Measurements from ENCODE around the gene TNFRSF1B. TPM values are rescaled to one million over a fixed set of nuclear protein-coding genes. Genes with fewer than 3 reads are reported as not detected.

TNFRSF1B gene
- total RNA-seq, 1 donor from 2014 or later: 3.3 TPM

DNA sequence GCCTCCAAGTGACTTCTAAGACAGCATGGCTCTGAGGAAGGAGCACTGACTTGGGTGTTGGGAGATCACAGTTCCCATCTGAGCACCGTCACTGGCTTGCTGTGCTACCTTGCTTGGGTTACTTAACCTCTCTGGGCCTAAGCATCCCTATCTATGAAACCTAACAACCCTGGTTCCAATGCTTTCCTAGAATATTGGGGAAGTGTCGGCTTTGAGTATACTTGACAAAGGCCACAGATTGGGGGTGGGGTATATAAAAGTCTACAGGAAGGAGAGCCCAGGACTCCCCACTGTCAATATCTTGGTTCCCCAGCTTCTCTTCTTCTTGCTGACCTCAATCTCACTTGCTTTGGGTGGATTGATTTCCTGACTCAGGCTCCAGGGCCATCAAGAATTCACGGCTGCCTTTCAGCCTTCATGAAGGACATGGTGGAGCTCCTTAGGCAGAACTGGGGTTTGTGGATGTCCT lies 6.3 kb downstream of the TNFRSF1B start:
- H3K4me3 Mint-ChIP-seq: no peak overlapping the region
- H3K36me3 Mint-ChIP-seq: no peaks in the 10 kb centered on the region
- no peak overlapping the region for H3K27ac Mint-ChIP-seq
- H3K9me3 Mint-ChIP-seq: no peaks in the 10 kb centered on the region
- DNase-seq (ENCODE audit: extremely low spot score, unreplicated experiment): no peak
- peaks cover 26% of the 10 kb centered on the region for H3K27me3 Mint-ChIP-seq
- no peak for TF ChIP-seq CTCF (conservative IDR thresholded peaks at IDR 0.05)
- H3K4me1 Mint-ChIP-seq (ENCODE audit: unreplicated experiment): peaks cover 19% of the 10 kb centered on the region

DNA sequence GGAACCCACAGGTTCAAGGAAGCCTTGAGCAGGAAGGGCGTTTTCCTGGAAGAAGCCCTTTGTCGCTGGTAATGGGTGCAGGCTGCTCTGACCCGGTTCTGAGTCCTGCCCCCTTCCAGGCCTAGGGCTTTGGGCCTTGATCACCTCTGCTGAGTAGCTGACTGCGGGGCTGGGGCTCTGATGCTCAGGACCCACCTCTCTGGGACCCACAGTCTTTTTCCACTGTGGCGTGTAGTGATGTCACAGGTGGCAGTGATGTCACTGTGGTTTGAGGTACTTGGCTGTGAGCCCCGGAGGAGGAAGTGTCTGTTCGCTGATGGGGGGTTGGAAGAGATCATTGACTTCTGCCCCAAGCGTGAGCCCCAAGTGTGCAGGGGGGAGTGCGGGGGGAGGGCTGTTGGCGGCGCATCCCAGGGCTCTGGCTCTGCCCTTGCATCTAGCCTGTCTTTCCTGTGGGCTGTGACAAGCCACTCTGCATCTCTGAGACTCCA lies 6.9 kb downstream of the TNFRSF1B start:
- H3K4me1 Mint-ChIP-seq (ENCODE audit: unreplicated experiment): peaks cover 23% of the 10 kb centered on the region
- TF ChIP-seq CTCF (conservative IDR thresholded peaks at IDR 0.05): no peak
- no peak overlapping the region for H3K27ac Mint-ChIP-seq
- no peaks in the 10 kb centered on the region for H3K36me3 Mint-ChIP-seq
- no peaks in the 10 kb centered on the region for H3K9me3 Mint-ChIP-seq
- H3K27me3 Mint-ChIP-seq: peaks cover 28% of the 10 kb centered on the region
- DNase-seq (ENCODE audit: extremely low spot score, unreplicated experiment): no peak
- H3K4me3 Mint-ChIP-seq: no peak overlapping the region

DNA sequence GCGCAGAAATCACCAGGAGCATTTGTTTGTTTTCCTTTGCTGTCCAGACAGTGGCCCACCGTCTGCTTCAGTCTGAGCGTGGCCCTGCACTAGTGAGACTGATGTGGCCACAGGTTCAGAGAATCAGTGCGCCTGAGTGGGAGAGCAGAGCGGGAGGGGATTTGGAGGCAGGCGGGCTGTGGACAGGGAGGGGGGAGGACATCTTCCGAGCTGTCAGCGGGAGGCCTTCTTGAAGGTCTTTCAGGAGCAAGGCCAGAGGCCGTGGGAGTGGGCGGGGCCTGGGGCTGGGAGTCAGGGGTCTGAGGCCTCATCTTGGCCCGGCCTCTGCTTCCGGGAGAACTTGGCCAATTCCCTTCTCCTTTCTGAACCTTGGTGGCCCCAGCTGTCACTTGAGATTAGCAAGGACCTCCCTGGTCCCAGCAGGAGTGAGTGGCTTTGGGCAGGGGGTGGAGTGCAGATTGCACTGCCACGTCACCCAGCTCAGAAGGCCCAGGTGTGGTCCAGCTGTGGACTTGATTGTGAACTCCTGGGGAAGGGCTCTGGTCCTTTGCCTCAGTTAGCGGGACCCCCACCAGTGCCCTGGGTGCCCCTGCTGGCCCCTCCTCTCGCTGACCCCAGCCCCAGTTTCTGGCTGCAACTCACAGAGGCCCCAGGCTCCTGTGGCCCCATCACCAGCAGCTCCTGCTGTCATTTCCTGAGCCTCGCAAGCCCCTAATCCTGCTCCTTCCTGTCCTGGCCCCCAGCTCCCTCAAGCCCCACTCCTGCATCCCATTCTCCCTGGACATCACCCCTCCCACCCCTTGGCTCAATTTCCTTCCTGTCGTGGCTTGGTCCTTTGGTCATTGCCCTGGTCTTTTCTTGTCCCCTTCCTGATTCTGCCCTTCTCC lies 8.4 kb downstream of the TNFRSF1B start:
- no peak overlapping the region for H3K4me3 Mint-ChIP-seq
- peaks cover 18% of the 10 kb centered on the region for H3K4me1 Mint-ChIP-seq (ENCODE audit: unreplicated experiment)
- H3K27ac Mint-ChIP-seq: no peak overlapping the region
- no peaks in the 10 kb centered on the region for H3K36me3 Mint-ChIP-seq
- no peak for TF ChIP-seq CTCF (conservative IDR thresholded peaks at IDR 0.05)
- H3K9me3 Mint-ChIP-seq: no peaks in the 10 kb centered on the region
- peaks cover 16% of the 10 kb centered on the region for H3K27me3 Mint-ChIP-seq
- no peak for DNase-seq (ENCODE audit: extremely low spot score, unreplicated experiment)

GRCh38 chr1:12176298-12177118 lies 9.7 kb downstream of the TNFRSF1B start:
- peaks cover 18% of the 10 kb centered on the region for H3K4me1 Mint-ChIP-seq (ENCODE audit: unreplicated experiment)
- no peaks in the 10 kb centered on the region for H3K36me3 Mint-ChIP-seq
- H3K9me3 Mint-ChIP-seq: no peaks in the 10 kb centered on the region
- H3K27me3 Mint-ChIP-seq: peaks cover 9% of the 10 kb centered on the region
- no peak overlapping the region for H3K4me3 Mint-ChIP-seq
- no peak for TF ChIP-seq CTCF (conservative IDR thresholded peaks at IDR 0.05)
- no peak overlapping the region for H3K27ac Mint-ChIP-seq
- no peak for DNase-seq (ENCODE audit: extremely low spot score, unreplicated experiment)

DNA sequence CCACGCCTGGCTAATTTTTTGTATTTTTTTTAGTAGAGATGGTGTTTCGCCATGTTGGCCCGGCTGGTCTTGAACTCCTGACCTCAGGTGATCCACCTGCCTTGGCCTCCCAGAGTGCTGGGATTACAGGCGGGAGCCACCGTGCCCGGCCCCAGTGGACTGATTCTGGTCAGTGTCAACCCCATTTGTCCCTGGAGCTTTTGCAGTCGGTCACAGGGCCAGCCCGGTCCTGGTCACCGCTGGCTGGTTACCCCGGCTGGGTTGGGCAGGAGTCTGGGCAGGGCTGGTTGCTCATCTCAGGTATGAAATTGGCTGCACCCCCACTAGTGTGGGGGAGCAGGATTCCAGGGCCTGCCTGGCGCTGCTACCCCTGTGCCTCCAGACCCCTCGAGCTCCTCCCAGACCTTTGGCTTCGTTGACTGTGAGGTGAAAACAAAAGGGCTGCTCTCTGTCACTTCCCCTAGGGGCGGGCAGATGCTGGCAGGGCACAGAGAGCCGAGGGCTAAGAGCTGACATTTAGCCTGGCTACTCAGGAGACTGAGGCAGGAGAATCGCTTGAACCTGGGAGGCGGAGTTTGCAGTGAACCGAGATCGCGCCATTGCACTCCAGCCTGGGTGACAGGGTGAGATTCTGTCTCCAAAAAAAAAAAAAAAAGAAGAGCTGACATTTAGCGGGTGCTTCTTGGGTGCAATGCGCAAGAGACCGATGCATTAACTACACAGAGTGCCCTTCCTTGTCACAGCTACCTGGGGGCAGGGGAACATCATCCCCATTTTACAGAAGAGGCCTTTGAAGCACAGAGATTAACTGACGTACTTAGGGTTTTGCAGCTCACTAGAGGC lies 10.6 kb downstream of the TNFRSF1B start:
- Mint-ChIP-seq H3K27ac (no peak overlapping the region), H3K4me1 (ENCODE audit: unreplicated experiment) (peaks cover 18% of the 10 kb centered on the region), H3K27me3 (peaks cover 8% of the 10 kb centered on the region), H3K36me3 (no peaks in the 10 kb centered on the region), H3K4me3 (no peak overlapping the region), H3K9me3 (no peaks in the 10 kb centered on the region)
- TF ChIP-seq CTCF (conservative IDR thresholded peaks at IDR 0.05): no peak
- no peak for DNase-seq (ENCODE audit: extremely low spot score, unreplicated experiment)

All from type B pancreatic cell (in vitro differentiated cells).